Stimulated activated naive CD8-positive, alpha-beta T cell treated with anti-CD3 and anti-CD28 coated beads, Interleukin-15, Interleukin-2, amounts not matched to agents 100 ng/mL and 50 ng/mL, for 24 hours (primary cell): Measurements from ENCODE around the gene TMEM233.

ENCODE experiments used
- H3K27ac Mint-ChIP-seq: one replicate; pipeline ENCODE4 v1.8.0; 2021; ENCODE audit warnings: mild to moderate bottlenecking, mixed read lengths
- H3K27me3 Mint-ChIP-seq: one replicate; pipeline ENCODE4 v1.8.0; 2021; ENCODE audit warnings: mixed read lengths
- H3K36me3 Mint-ChIP-seq: one replicate; pipeline ENCODE4 v1.8.0; 2021; ENCODE audit warnings: low read depth, mixed read lengths
- H3K4me1 Mint-ChIP-seq: one replicate; pipeline ENCODE4 v1.8.0; 2021; ENCODE audit warnings: low read depth, mixed read lengths
- H3K4me3 Mint-ChIP-seq: one replicate; pipeline ENCODE4 v1.8.0; 2021; ENCODE audit warnings: mild to moderate bottlenecking, mixed read lengths
- H3K9me3 Mint-ChIP-seq: one replicate; pipeline ENCODE4 v1.8.0; 2021; ENCODE audit warnings: mixed read lengths

TMEM233 gene

GRCh38 chr12:119593578-119594398 lies at the start of gene TMEM233:
Gene TMEM233 (plus strand): TSS chr12:119593774. CDS start chr12:119593849, 75 bp downstream.
- no peaks in the 10 kb centered on the region for H3K36me3 Mint-ChIP-seq
- H3K4me3 Mint-ChIP-seq = no peak within 1 kb of the TSS
- peaks cover 17% of the 10 kb centered on the region for H3K4me1 Mint-ChIP-seq
- peaks cover 82% of the 10 kb centered on the region for H3K27me3 Mint-ChIP-seq
- no peaks in the 10 kb centered on the region for H3K9me3 Mint-ChIP-seq
- H3K27ac Mint-ChIP-seq = no peak within 1 kb of the TSS

DNA sequence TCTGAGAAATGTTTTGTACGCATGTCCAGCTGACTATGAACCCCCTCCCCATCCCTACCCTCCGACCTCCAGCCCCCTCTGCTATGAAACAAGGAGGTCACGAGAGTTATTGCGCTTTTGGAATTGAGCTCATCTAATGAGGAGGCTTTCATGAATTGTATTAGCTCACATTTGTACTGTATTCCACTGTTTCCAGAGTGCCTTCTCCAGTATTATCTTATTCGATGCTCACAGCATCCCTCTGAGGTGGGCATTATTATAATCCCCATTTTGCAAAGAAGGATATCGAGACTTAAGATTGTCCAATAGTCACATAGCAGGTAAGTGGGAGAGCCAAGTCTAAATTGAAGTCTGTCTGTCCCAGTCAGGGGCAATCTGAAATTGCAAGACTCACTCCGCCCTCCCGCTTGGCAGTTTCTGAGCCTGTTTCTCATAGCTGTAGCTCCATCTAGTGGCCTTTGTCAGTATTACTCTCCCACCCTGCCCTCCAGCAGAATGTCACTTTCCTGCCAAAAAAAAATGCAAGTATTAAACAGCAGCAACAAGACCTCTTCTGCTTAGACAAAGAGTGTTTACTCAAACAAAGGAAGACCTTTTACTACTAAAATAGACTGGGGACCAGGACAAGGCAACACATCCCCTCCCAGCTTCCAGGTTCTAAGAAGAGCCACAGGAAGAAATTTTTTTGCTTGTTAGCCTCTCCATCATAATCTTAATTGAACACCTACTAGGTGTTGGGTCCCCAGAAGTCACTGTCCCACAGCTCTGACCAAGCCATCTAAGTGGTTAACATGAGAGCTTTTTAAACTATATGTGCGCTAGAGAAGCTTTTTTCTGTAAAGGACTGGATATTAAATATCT lies 48.6 kb upstream of the TMEM233 start:
- no peak overlapping the region for H3K27ac Mint-ChIP-seq
- H3K9me3 Mint-ChIP-seq = no peaks in the 10 kb centered on the region
- peaks cover 27% of the 10 kb centered on the region for H3K27me3 Mint-ChIP-seq
- no peaks in the 10 kb centered on the region for H3K4me1 Mint-ChIP-seq
- H3K4me3 Mint-ChIP-seq = no peak overlapping the region
- H3K36me3 Mint-ChIP-seq = no peaks in the 10 kb centered on the region

DNA sequence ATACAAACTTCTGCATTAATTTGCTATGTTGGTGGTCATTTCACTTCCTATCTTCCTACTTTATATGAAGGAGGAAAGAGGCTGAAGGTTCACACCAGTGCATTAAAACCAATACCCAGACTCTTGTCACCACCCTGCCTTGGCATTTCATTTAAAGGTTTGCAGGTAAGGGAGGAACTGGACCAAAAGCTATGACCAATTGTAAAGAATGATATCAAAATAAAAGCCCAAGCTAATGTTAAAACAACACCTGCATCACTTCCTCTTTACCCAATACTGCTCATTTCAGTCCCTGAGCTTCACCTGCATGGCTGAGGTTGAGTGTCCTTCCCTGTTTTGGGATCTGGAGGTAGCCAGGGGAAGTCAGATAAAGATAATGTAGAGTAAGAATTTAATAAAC lies 47.2 kb upstream of the TMEM233 start:
- Mint-ChIP-seq H3K9me3 (no peaks in the 10 kb centered on the region), H3K36me3 (no peaks in the 10 kb centered on the region), H3K4me1 (no peaks in the 10 kb centered on the region), H3K4me3 (no peak overlapping the region), H3K27me3 (peaks cover 26% of the 10 kb centered on the region), H3K27ac (no peak overlapping the region)

DNA sequence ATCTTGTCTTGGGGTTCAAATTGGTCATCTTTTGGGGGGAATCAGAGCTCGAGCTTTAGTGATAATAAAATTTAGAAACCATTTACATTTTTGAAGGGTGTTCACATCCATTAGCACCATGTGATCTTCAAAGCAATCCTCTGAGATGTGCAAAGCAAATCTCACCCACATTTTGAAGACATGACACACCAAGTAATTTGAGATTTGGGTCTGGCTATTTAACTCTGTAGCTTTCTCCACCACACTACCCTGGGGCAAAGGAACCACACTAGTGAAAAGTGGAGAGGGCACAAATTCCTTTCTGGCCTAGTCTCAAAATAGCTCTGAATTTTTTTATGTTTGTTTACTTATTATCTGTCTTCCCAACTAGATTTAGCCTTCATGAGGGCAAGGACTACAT lies 46.6 kb upstream of the TMEM233 start:
- no peaks in the 10 kb centered on the region for H3K9me3 Mint-ChIP-seq
- H3K27me3 Mint-ChIP-seq = peaks cover 23% of the 10 kb centered on the region
- no peak overlapping the region for H3K27ac Mint-ChIP-seq
- H3K4me1 Mint-ChIP-seq = no peaks in the 10 kb centered on the region
- H3K36me3 Mint-ChIP-seq = no peaks in the 10 kb centered on the region
- H3K4me3 Mint-ChIP-seq = no peak overlapping the region

DNA sequence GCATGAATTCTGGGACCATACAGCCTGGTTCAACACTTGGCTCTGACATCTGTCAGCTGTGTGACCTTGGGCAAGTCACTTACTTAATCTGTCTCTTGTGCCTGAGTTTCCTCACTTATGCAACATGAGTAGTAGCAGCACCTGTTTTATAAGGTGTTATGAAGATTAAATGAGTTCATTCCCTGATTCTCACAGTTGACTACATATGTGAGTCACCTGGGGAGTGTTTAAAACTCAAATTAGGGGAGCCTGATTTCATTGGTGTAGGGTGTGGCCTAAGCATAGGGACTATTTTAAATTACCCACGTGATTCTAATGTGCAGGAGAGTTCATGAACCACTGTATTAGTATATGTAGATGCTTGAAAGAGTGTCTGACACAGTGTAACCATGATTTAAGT lies 36.7 kb upstream of the TMEM233 start:
- no peak overlapping the region for H3K27ac Mint-ChIP-seq
- no peak overlapping the region for H3K4me3 Mint-ChIP-seq
- H3K36me3 Mint-ChIP-seq = no peaks in the 10 kb centered on the region
- H3K4me1 Mint-ChIP-seq = no peaks in the 10 kb centered on the region
- peaks cover 14% of the 10 kb centered on the region for H3K27me3 Mint-ChIP-seq
- H3K9me3 Mint-ChIP-seq = no peaks in the 10 kb centered on the region

DNA sequence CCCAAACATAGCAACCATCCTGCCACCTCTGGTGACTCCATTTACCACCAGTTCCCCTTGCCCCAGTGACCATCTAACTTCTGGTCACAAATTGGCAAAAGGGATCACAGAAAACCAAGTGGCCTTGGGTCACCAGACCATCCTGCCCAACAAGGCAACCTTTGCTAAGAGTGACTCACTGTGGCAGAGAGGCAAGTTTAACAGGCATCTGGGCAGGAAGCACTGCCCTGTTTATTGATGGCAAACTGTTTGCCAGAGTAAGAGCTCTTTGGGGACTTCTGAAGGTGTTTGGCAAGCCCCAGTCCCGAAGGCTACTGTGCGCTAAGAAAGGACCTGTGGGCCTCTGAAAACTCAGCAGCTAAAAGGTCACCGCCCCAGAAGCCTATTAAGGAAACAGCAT lies 28.2 kb upstream of the TMEM233 start:
- no peak overlapping the region for H3K27ac Mint-ChIP-seq
- H3K4me3 Mint-ChIP-seq = no peak overlapping the region
- H3K4me1 Mint-ChIP-seq = no peaks in the 10 kb centered on the region
- H3K27me3 Mint-ChIP-seq = peaks cover 9% of the 10 kb centered on the region
- no peaks in the 10 kb centered on the region for H3K36me3 Mint-ChIP-seq
- H3K9me3 Mint-ChIP-seq = no peaks in the 10 kb centered on the region

DNA sequence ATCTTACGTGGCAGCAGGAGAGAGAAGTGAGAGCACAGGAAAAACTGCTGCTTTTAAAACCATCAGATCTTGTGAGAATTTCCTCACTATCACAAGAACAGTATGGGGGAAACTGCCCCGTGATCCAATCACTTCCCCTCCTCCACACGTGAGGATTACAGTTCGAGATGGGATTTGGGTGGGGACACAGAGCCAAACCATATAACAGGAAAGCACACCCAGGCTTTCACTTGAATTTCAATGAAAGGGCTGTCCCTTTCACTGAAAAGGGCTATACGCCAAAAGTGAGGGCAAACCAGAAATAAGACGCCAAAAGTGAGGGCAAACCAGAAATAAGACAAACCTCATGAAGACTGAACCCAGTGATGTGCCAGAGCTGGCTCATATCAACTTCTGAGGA lies 22.8 kb upstream of the TMEM233 start:
- Mint-ChIP-seq H3K9me3 (no peaks in the 10 kb centered on the region), H3K4me3 (no peak overlapping the region), H3K4me1 (no peaks in the 10 kb centered on the region), H3K36me3 (no peaks in the 10 kb centered on the region), H3K27ac (no peak overlapping the region), H3K27me3 (peaks cover 16% of the 10 kb centered on the region)

DNA sequence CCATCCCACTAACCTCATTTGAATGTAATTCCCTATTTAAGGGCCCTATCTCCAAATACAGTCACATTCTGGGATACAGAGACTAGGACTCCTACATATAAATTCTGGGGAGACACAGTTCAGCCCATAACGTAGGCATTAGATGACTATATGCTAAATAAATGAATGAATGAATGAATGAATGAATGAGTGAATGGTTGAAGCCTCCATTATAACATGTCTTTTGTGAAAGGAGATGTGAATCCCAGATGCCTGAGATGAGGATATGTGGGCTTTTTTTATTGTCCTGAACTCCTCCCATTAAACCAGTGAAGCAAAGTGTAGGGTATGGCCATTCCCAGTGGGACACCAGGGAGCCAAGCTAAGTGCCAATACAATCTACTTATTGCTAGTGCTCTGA lies 20.5 kb upstream of the TMEM233 start:
- no peak overlapping the region for H3K27ac Mint-ChIP-seq
- peaks cover 4% of the 10 kb centered on the region for H3K4me1 Mint-ChIP-seq
- peaks cover 25% of the 10 kb centered on the region for H3K27me3 Mint-ChIP-seq
- no peaks in the 10 kb centered on the region for H3K36me3 Mint-ChIP-seq
- no peak overlapping the region for H3K4me3 Mint-ChIP-seq
- H3K9me3 Mint-ChIP-seq = no peaks in the 10 kb centered on the region

GRCh38 chr12:119574255-119574654 lies 19.3 kb upstream of the TMEM233 start:
- H3K36me3 Mint-ChIP-seq = no peaks in the 10 kb centered on the region
- H3K4me3 Mint-ChIP-seq = no peak overlapping the region
- no peak overlapping the region for H3K27ac Mint-ChIP-seq
- no peaks in the 10 kb centered on the region for H3K9me3 Mint-ChIP-seq
- peaks cover 4% of the 10 kb centered on the region for H3K4me1 Mint-ChIP-seq
- H3K27me3 Mint-ChIP-seq = peaks cover 25% of the 10 kb centered on the region

- Mint-ChIP-seq H3K36me3 (no peaks in the 10 kb centered on the region), H3K27me3 (peaks cover 26% of the 10 kb centered on the region), H3K4me1 (peaks cover 4% of the 10 kb centered on the region), H3K9me3 (no peaks in the 10 kb centered on the region), H3K27ac (no peak overlapping the region), H3K4me3 (no peak overlapping the region)
These were observed 17.3 kb upstream of the TMEM233 start for GRCh38 chr12:119576118-119576810.

DNA sequence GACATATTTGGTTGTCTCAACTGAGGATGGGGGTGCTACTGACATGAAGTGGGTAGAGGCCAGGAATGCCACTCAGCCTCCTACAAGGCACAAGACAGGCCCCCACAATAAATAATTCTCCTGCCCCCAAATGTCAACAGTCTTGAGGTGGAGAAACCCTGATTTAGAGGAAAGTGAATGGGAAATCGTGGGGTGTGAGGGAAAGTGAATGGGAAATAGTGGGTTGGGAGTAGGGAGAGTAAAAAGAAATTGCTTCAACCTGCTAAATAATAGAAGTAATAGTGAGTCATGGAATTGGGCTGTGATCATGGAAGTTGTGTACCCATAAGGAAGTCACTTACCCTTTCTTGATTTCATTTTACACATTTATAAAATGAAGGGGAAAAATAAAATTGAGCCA lies 16.7 kb upstream of the TMEM233 start:
- no peak overlapping the region for H3K27ac Mint-ChIP-seq
- no peak overlapping the region for H3K4me3 Mint-ChIP-seq
- H3K4me1 Mint-ChIP-seq = peaks cover 4% of the 10 kb centered on the region
- peaks cover 29% of the 10 kb centered on the region for H3K27me3 Mint-ChIP-seq
- no peaks in the 10 kb centered on the region for H3K9me3 Mint-ChIP-seq
- H3K36me3 Mint-ChIP-seq = no peaks in the 10 kb centered on the region

DNA sequence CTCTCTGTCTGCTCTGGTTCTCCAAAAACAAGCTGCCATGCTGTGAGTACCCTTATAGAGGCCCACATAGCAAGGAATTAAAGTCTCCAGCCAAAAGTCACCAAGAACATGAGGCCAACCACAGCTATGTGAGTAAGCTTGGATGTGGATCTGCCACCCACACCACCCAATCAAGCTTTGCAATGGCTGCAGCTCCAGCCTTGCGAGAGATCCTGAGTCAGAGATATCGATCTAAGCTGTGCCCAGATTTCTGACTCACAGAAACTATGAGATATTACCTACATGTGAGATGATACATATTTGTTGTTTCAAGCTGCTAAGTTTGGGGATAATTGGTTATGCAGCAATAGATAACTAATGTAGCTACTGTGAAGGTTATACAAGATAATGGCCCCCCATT lies 15.5 kb upstream of the TMEM233 start:
- Mint-ChIP-seq H3K27ac (no peak overlapping the region), H3K27me3 (peaks cover 34% of the 10 kb centered on the region), H3K4me3 (no peak overlapping the region), H3K9me3 (no peaks in the 10 kb centered on the region), H3K4me1 (peaks cover 4% of the 10 kb centered on the region), H3K36me3 (no peaks in the 10 kb centered on the region)

DNA sequence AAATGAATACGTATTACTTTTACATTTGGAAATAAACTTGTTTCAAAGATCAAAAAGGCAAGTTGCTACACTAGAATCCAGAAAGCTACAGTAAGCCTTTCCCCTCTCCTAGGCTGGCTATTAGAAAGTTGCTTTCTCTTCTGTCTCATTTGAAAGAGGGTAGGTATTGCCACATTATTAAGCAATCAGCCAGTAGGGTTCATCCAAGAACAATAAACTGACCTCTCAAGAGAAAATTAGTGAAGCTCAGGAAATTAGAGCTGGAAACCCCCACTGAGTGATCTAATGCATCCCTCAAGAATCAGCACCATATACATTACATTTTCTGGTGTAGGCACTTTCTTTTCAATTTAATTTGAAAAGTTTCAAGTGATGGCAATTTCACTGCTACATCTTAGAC lies 4.5 kb upstream of the TMEM233 start:
- H3K4me1 Mint-ChIP-seq = no peaks in the 10 kb centered on the region
- no peaks in the 10 kb centered on the region for H3K9me3 Mint-ChIP-seq
- H3K4me3 Mint-ChIP-seq = no peak overlapping the region
- no peak overlapping the region for H3K27ac Mint-ChIP-seq
- no peaks in the 10 kb centered on the region for H3K36me3 Mint-ChIP-seq
- peaks cover 50% of the 10 kb centered on the region for H3K27me3 Mint-ChIP-seq

DNA sequence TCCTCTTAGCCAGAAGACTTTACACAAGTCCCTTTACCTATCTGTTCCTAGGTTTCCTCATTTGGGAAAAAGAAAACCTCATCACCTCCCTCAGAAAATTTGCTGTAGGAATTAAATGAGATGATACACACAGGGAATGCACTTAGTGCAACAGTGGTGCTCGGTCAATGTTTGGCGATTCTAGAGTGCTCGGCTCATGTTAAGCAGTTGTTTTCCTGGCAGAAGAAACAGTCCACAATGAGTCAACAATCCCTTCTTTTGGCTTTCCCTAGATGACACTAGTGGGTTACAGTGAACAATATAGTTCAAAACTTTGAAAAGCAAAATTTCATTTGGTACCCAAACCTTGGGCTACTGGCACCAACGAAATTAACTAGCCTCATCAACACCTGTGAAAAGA lies 3.9 kb upstream of the TMEM233 start:
- Mint-ChIP-seq H3K4me3 (no peak overlapping the region), H3K27me3 (peaks cover 51% of the 10 kb centered on the region), H3K36me3 (no peaks in the 10 kb centered on the region), H3K4me1 (peaks cover 2% of the 10 kb centered on the region), H3K9me3 (no peaks in the 10 kb centered on the region), H3K27ac (no peak overlapping the region)

GRCh38 chr12:119592232-119592631 lies 1.3 kb upstream of the TMEM233 start:
- Mint-ChIP-seq H3K4me1 (peaks cover 17% of the 10 kb centered on the region), H3K27me3 (peaks cover 71% of the 10 kb centered on the region), H3K27ac (no peak overlapping the region), H3K36me3 (no peaks in the 10 kb centered on the region), H3K9me3 (no peaks in the 10 kb centered on the region), H3K4me3 (no peak overlapping the region)
